ENCODE measurements around the gene ABI3. TPM values are rescaled to one million over a fixed set of nuclear protein-coding genes. Genes with fewer than 3 reads are reported as not detected.
"Not testable (repeated sequence)": the region's sequence is repeated elsewhere in the genome, so short reads cannot be mapped to it uniquely, and the experiment has no call there.

Gene ABI3
- total and polyA plus RNA-seq, 3 experiments from 2014 or later, result 46.4 to 95.4 (median 48.5) TPM

GRCh38 chr17:49180303-49180702 lies 30.2 kb upstream of the ABI3 start:
- POLR2A ChIA-PET, result interaction anchor here (0.6 to 1.6 kb wide), 5 partner anchors 12 to 349 kb away, joined by 3 to 4 read pairs (median 3); no protein-coding TSS in a partner anchor
- DNase-seq, result peak; percentile 54 to 71 (median 60)

GRCh38 chr17:49180998-49181635 lies 29.4 kb upstream of the ABI3 start:
- Mint-ChIP-seq H3K27me3 (peaks cover 3 to 6% of the 10 kb centered on the region in 2 donors), H3K4me1 (peaks cover 4 to 5% (median 5%) of the 10 kb centered on the region in 3 donors), H3K9me3 (peaks cover 10 to 24% (median 22%) of the 10 kb centered on the region in 5 donors), H3K4me3 (no peak overlapping the region), H3K36me3 (peaks cover 0 to 24% (median 0%) of the 10 kb centered on the region in 3 donors), H3K27ac (no peak overlapping the region)
- H3K9me3 ChIP-seq (ENCODE audit: low read length), result peaks cover 5% of the 10 kb centered on the region
- DNase-seq, result no peak
- no peaks in the 10 kb centered on the region for H3K4me1 ChIP-seq (ENCODE audit: insufficient read depth, low read length)
- no peak overlapping the region for H3K27ac ChIP-seq (ENCODE audit: low read depth, low read length)
- POLR2A ChIA-PET, result no interaction called here
- no peaks in the 10 kb centered on the region for H3K27me3 ChIP-seq (ENCODE audit: insufficient read depth, low read length, poor library complexity, severe bottlenecking)
- H3K36me3 ChIP-seq (ENCODE audit: insufficient read depth, low read length), result no peaks in the 10 kb centered on the region
- CTCF ChIA-PET, result interaction anchor here (0.7 to 7.5 kb wide), 14 partner anchors 10 to 110 kb away, joined by 3 to 150 read pairs (median 8); partner anchors contain the start of gene PHOSPHO1
- H3K4me3 ChIP-seq (ENCODE audit: low read length), result no peak overlapping the region

More at GRCh38 chr17:49180303-49180702, 30.2 kb upstream of the ABI3 start:
- H3K4me1 ChIP-seq (ENCODE audit: insufficient read depth, low read length), result no peaks in the 10 kb centered on the region
- H3K4me3 Mint-ChIP-seq, result peak overlapping the region in 2 of 7 donors; percentile 7 to 44
- no peak overlapping the region for H3K4me3 ChIP-seq (ENCODE audit: low read length)
- H3K36me3 Mint-ChIP-seq, result peaks cover 0 to 28% (median 2%) of the 10 kb centered on the region in 3 donors
- H3K27me3 ChIP-seq (ENCODE audit: insufficient read depth, low read length, poor library complexity, severe bottlenecking), result no peaks in the 10 kb centered on the region
- no peaks in the 10 kb centered on the region for H3K36me3 ChIP-seq (ENCODE audit: insufficient read depth, low read length)
- no peak overlapping the region for H3K27ac ChIP-seq (ENCODE audit: low read depth, low read length)
- H3K9me3 Mint-ChIP-seq, result peaks cover 18 to 33% (median 28%) of the 10 kb centered on the region in 5 donors
- H3K4me1 Mint-ChIP-seq, result peaks cover 4 to 5% (median 5%) of the 10 kb centered on the region in 3 donors
- H3K27me3 Mint-ChIP-seq, result peaks cover 8 to 13% of the 10 kb centered on the region in 2 donors
- CTCF ChIA-PET, result interaction anchor here (0.5 to 7.5 kb wide), 21 partner anchors 11 to 743 kb away, joined by 3 to 150 read pairs (median 5); partner anchors contain the start of gene PHOSPHO1
- peaks cover 11% of the 10 kb centered on the region for H3K9me3 ChIP-seq (ENCODE audit: low read length)
- peak overlapping the region in 2 of 8 donors; percentile 9 to 24 for H3K27ac Mint-ChIP-seq

GRCh38 chr17:49183341-49183740 lies 27.2 kb upstream of the ABI3 start:
- no peaks in the 10 kb centered on the region for H3K36me3 ChIP-seq (ENCODE audit: insufficient read depth, low read length)
- H3K27me3 ChIP-seq (ENCODE audit: insufficient read depth, low read length, poor library complexity, severe bottlenecking), result no peaks in the 10 kb centered on the region
- no peak overlapping the region for H3K4me3 ChIP-seq (ENCODE audit: low read length)
- no peak for DNase-seq
- no peak overlapping the region for H3K27ac Mint-ChIP-seq
- no peaks in the 10 kb centered on the region for H3K27me3 Mint-ChIP-seq
- POLR2A ChIA-PET, result no interaction called here
- peaks cover 0 to 14% (median 0%) of the 10 kb centered on the region in 3 donors for H3K36me3 Mint-ChIP-seq
- no peak overlapping the region for H3K27ac ChIP-seq (ENCODE audit: low read depth, low read length)
- no peaks in the 10 kb centered on the region for H3K4me1 ChIP-seq (ENCODE audit: insufficient read depth, low read length)
- CTCF ChIA-PET, result interaction anchor here (1.4 to 7.5 kb wide), 3 partner anchors 9 to 185 kb away, joined by 3 to 150 read pairs (median 8); partner anchors contain the start of gene PHOSPHO1
- no peak overlapping the region for H3K4me3 Mint-ChIP-seq
- H3K9me3 ChIP-seq (ENCODE audit: low read length), result no peaks in the 10 kb centered on the region
- H3K9me3 Mint-ChIP-seq, result peaks cover 0 to 11% (median 7%) of the 10 kb centered on the region in 5 donors
- H3K4me1 Mint-ChIP-seq, result peaks cover 4 to 5% (median 5%) of the 10 kb centered on the region in 3 donors

GRCh38 chr17:49183801-49184200 lies 26.7 kb upstream of the ABI3 start:
- no peak overlapping the region for H3K27ac ChIP-seq (ENCODE audit: low read depth, low read length)
- Mint-ChIP-seq H3K9me3 (peaks cover 0 to 11% (median 7%) of the 10 kb centered on the region in 5 donors), H3K4me3 (no peak overlapping the region), H3K27ac (no peak overlapping the region), H3K4me1 (peaks cover 4 to 5% (median 5%) of the 10 kb centered on the region in 3 donors), H3K27me3 (no peaks in the 10 kb centered on the region), H3K36me3 (peaks cover 0 to 14% (median 0%) of the 10 kb centered on the region in 3 donors)
- H3K9me3 ChIP-seq (ENCODE audit: low read length), result no peaks in the 10 kb centered on the region
- no peak overlapping the region for H3K4me3 ChIP-seq (ENCODE audit: low read length)
- CTCF ChIA-PET, result interaction anchor here (1.4 to 7.5 kb wide), 3 partner anchors 8 to 185 kb away, joined by 3 to 150 read pairs (median 8); partner anchors contain the start of gene PHOSPHO1
- no peak for DNase-seq
- no peaks in the 10 kb centered on the region for H3K4me1 ChIP-seq (ENCODE audit: insufficient read depth, low read length)
- H3K36me3 ChIP-seq (ENCODE audit: insufficient read depth, low read length), result no peaks in the 10 kb centered on the region
- POLR2A ChIA-PET, result no interaction called here
- H3K27me3 ChIP-seq (ENCODE audit: insufficient read depth, low read length, poor library complexity, severe bottlenecking), result no peaks in the 10 kb centered on the region

- H3K4me3 ChIP-seq (ENCODE audit: low read length); H3K27me3 ChIP-seq (ENCODE audit: insufficient read depth, low read length, poor library complexity, severe bottlenecking); H3K9me3 ChIP-seq (ENCODE audit: low read length); POLR2A ChIA-PET; H3K36me3 ChIP-seq (ENCODE audit: insufficient read depth, low read length); H3K27ac Mint-ChIP-seq; H3K27me3 Mint-ChIP-seq; DNase-seq; H3K27ac ChIP-seq (ENCODE audit: low read depth, low read length); H3K4me1 Mint-ChIP-seq; H3K4me1 ChIP-seq (ENCODE audit: insufficient read depth, low read length): not testable (repeated sequence)
- Mint-ChIP-seq H3K36me3 (peaks cover 0 to 14% (median 0%) of the 10 kb centered on the region in 3 donors), H3K9me3 (peaks cover 0 to 11% (median 7%) of the 10 kb centered on the region in 5 donors), H3K4me3 (peak overlapping the region in 1 of 7 donors; percentile 20)
- CTCF ChIA-PET, result interaction anchor here (1.7 to 7.5 kb wide), 2 partner anchors 7 to 43 kb away, joined by 8 to 150 read pairs; partner anchors contain the start of gene PHOSPHO1
Observed at GRCh38 chr17:49184522-49184921, 26.0 kb upstream of the ABI3 start.

GRCh38 chr17:49185381-49185780 lies 25.1 kb upstream of the ABI3 start:
- H3K27me3 Mint-ChIP-seq; H3K9me3 ChIP-seq (ENCODE audit: low read length); H3K27me3 ChIP-seq (ENCODE audit: insufficient read depth, low read length, poor library complexity, severe bottlenecking); H3K4me1 ChIP-seq (ENCODE audit: insufficient read depth, low read length); H3K36me3 ChIP-seq (ENCODE audit: insufficient read depth, low read length); H3K4me1 Mint-ChIP-seq; DNase-seq; H3K27ac ChIP-seq (ENCODE audit: low read depth, low read length); H3K27ac Mint-ChIP-seq; H3K4me3 Mint-ChIP-seq; POLR2A ChIA-PET; H3K4me3 ChIP-seq (ENCODE audit: low read length): not testable (repeated sequence)
- Mint-ChIP-seq H3K36me3 (peaks cover 0 to 14% (median 0%) of the 10 kb centered on the region in 3 donors), H3K9me3 (peaks cover 0 to 11% (median 7%) of the 10 kb centered on the region in 5 donors)
- CTCF ChIA-PET, result interaction anchor here (1.2 to 1.3 kb wide), 2 partner anchors 24 to 37 kb away, joined by 4 to 5 read pairs; no protein-coding TSS in a partner anchor

GRCh38 chr17:49187301-49187700 lies 23.2 kb upstream of the ABI3 start:
- H3K27me3 ChIP-seq (ENCODE audit: insufficient read depth, low read length, poor library complexity, severe bottlenecking), result no peaks in the 10 kb centered on the region
- H3K27me3 Mint-ChIP-seq, result peaks cover 0 to 7% of the 10 kb centered on the region in 2 donors
- no peak overlapping the region for H3K27ac Mint-ChIP-seq
- POLR2A ChIA-PET, result no interaction called here
- H3K4me1 ChIP-seq (ENCODE audit: insufficient read depth, low read length), result peaks cover 4% of the 10 kb centered on the region
- H3K36me3 Mint-ChIP-seq, result peaks cover 0 to 14% (median 8%) of the 10 kb centered on the region in 3 donors
- peaks cover 14 to 15% (median 15%) of the 10 kb centered on the region in 3 donors for H3K4me1 Mint-ChIP-seq
- no peak overlapping the region for H3K27ac ChIP-seq (ENCODE audit: low read depth, low read length)
- H3K4me3 Mint-ChIP-seq, result no peak overlapping the region
- no peaks in the 10 kb centered on the region for H3K9me3 ChIP-seq (ENCODE audit: low read length)
- H3K36me3 ChIP-seq (ENCODE audit: insufficient read depth, low read length), result no peaks in the 10 kb centered on the region
- CTCF ChIA-PET, result no interaction called here
- H3K9me3 Mint-ChIP-seq, result peaks cover 0 to 11% (median 7%) of the 10 kb centered on the region in 5 donors
- DNase-seq, result no peak
- no peak overlapping the region for H3K4me3 ChIP-seq (ENCODE audit: low read length)

- CTCF ChIA-PET, result interaction anchor here (1.7 to 12.6 kb wide), 5 partner anchors 7 to 37 kb away, joined by 8 to 173 read pairs (median 44); partner anchors contain the start of genes ABI3, GNGT2 and PHOSPHO1
- DNase-seq, result no peak
- no peak overlapping the region for H3K4me3 ChIP-seq (ENCODE audit: low read length)
- H3K9me3 ChIP-seq (ENCODE audit: low read length), result no peaks in the 10 kb centered on the region
- H3K4me1 Mint-ChIP-seq, result peaks cover 23 to 43% (median 39%) of the 10 kb centered on the region in 3 donors
- peak overlapping the region in 4 of 7 donors; percentile 22 to 73 (median 55) for H3K4me3 Mint-ChIP-seq
- H3K27ac ChIP-seq (ENCODE audit: low read depth, low read length), result no peak overlapping the region
- no peaks in the 10 kb centered on the region for H3K27me3 ChIP-seq (ENCODE audit: insufficient read depth, low read length, poor library complexity, severe bottlenecking)
- H3K4me1 ChIP-seq (ENCODE audit: insufficient read depth, low read length), result peaks cover 4% of the 10 kb centered on the region
- POLR2A ChIA-PET, result interaction anchor here (0.6 to 3.1 kb wide), 4 partner anchors 21 to 971 kb away, joined by 3 to 35 read pairs (median 13); no protein-coding TSS in a partner anchor
- H3K27me3 Mint-ChIP-seq, result peaks cover 0 to 12% of the 10 kb centered on the region in 2 donors
- peaks cover 0 to 6% (median 0%) of the 10 kb centered on the region in 5 donors for H3K9me3 Mint-ChIP-seq
- peak overlapping the region; percentile 26 to 99 (median 56) for H3K27ac Mint-ChIP-seq
- peaks cover 0 to 15% (median 5%) of the 10 kb centered on the region in 3 donors for H3K36me3 Mint-ChIP-seq
- no peaks in the 10 kb centered on the region for H3K36me3 ChIP-seq (ENCODE audit: insufficient read depth, low read length)
Observed at GRCh38 chr17:49190932-49191331, 19.6 kb upstream of the ABI3 start.

All from CD8-positive, alpha-beta memory T cell (primary cell).